HL-60 (cell line): ENCODE results near the gene WDPCP.
"Not testable (repeated sequence)": the region's sequence is repeated elsewhere in the genome, so short reads cannot be mapped to it uniquely, and the experiment has no call there.

Experiments
- DNase-seq, 2 experiments: peaks; one replicate each; pipeline ENCODE4 v3.0.0-alpha.2; 2010 to 2020; ENCODE audit warnings: low read depth in 1 of 2, low spot score in 1 of 2
- H3K27ac ChIP-seq: fragments of 250-450 bp; sonication (Bioruptor Pico); replicated peaks from 2 replicates; pipeline ENCODE4 v1.5.1; 2020; ENCODE audit warnings: mild to moderate bottlenecking, moderate library complexity
- H3K27me3 ChIP-seq: fragments of 250-450 bp; sonication (Bioruptor Pico); 2 replicates; pipeline ENCODE4 v1.5.1; 2021; ENCODE audit warnings: mild to moderate bottlenecking, moderate library complexity; ENCODE audit not compliant: insufficient read depth, poor library complexity, severe bottlenecking
- H3K4me3 ChIP-seq: replicated peaks from 2 replicates; pipeline ENCODE4 v1.5.1; 2011; ENCODE audit warnings: mild to moderate bottlenecking, control low read depth, low read length; ENCODE audit not compliant: insufficient read depth
- GABPA ChIP-seq: IDR thresholded peaks from 2 replicates; pipeline ENCODE4 v1.6.1; 2012; ENCODE audit warnings: low read depth
- POLR2AphosphoS5 ChIP-seq: IDR thresholded peaks from 2 replicates; pipeline ENCODE4 v1.6.1; 2012; ENCODE audit warnings: low read depth
- SPI1 ChIP-seq: IDR thresholded peaks from 2 replicates; pipeline ENCODE4 v1.6.1; 2012; ENCODE audit warnings: low read depth, mild to moderate bottlenecking, borderline replicate concordance
- TF ChIP-seq, protein P1 (sequence below): IDR thresholded peaks from one replicate; pipeline ENCODE4 v1.5.1; 2011; ENCODE audit warnings: low read length, control low read depth, inconsistent platforms; ENCODE audit not compliant: insufficient read depth
- TF ChIP-seq, protein P2 (sequence below): IDR thresholded peaks from 2 replicates; pipeline ENCODE4 v1.6.1; 2012; ENCODE audit warnings: low read depth; ENCODE audit not compliant: insufficient replicate concordance

WDPCP gene

DNA sequence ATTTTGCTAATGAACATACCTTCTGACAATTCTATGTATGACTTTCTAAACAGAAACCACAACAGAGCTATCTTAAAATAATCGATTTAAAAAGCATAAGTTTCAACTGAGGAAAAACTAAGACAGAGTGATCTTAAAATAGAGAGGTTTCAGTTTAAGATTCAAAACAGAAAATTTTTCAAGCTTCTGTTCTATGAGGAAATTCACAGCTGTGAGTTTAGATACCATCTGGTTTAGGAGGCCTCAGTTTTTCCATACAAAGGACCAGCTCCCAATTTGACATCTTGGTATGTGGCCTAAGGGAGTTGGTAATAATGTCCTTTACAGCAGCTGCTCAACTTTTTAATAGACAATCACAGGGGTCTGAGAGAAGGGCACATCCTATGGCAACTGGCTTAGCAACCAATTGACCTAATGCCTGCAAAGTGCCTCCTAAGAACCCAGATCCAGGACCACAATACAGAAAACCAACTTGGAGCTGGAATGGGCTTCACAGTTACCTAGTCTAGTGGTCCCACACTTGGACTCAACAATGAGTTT, 40.2 kb upstream of the WDPCP start:
- H3K4me3 ChIP-seq = no peak overlapping the region
- no peak for TF ChIP-seq GABPA
- TF ChIP-seq, protein P1, sequence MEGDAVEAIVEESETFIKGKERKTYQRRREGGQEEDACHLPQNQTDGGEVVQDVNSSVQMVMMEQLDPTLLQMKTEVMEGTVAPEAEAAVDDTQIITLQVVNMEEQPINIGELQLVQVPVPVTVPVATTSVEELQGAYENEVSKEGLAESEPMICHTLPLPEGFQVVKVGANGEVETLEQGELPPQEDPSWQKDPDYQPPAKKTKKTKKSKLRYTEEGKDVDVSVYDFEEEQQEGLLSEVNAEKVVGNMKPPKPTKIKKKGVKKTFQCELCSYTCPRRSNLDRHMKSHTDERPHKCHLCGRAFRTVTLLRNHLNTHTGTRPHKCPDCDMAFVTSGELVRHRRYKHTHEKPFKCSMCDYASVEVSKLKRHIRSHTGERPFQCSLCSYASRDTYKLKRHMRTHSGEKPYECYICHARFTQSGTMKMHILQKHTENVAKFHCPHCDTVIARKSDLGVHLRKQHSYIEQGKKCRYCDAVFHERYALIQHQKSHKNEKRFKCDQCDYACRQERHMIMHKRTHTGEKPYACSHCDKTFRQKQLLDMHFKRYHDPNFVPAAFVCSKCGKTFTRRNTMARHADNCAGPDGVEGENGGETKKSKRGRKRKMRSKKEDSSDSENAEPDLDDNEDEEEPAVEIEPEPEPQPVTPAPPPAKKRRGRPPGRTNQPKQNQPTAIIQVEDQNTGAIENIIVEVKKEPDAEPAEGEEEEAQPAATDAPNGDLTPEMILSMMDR = no peak
- TF ChIP-seq, protein P2, sequence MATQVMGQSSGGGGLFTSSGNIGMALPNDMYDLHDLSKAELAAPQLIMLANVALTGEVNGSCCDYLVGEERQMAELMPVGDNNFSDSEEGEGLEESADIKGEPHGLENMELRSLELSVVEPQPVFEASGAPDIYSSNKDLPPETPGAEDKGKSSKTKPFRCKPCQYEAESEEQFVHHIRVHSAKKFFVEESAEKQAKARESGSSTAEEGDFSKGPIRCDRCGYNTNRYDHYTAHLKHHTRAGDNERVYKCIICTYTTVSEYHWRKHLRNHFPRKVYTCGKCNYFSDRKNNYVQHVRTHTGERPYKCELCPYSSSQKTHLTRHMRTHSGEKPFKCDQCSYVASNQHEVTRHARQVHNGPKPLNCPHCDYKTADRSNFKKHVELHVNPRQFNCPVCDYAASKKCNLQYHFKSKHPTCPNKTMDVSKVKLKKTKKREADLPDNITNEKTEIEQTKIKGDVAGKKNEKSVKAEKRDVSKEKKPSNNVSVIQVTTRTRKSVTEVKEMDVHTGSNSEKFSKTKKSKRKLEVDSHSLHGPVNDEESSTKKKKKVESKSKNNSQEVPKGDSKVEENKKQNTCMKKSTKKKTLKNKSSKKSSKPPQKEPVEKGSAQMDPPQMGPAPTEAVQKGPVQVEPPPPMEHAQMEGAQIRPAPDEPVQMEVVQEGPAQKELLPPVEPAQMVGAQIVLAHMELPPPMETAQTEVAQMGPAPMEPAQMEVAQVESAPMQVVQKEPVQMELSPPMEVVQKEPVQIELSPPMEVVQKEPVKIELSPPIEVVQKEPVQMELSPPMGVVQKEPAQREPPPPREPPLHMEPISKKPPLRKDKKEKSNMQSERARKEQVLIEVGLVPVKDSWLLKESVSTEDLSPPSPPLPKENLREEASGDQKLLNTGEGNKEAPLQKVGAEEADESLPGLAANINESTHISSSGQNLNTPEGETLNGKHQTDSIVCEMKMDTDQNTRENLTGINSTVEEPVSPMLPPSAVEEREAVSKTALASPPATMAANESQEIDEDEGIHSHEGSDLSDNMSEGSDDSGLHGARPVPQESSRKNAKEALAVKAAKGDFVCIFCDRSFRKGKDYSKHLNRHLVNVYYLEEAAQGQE = no peak
- TF ChIP-seq SPI1 = no peak
- no peak for TF ChIP-seq POLR2AphosphoS5
- no peak overlapping the region for H3K27ac ChIP-seq
- H3K27me3 ChIP-seq = no peaks in the 10 kb centered on the region
- DNase-seq = no peak

DNA sequence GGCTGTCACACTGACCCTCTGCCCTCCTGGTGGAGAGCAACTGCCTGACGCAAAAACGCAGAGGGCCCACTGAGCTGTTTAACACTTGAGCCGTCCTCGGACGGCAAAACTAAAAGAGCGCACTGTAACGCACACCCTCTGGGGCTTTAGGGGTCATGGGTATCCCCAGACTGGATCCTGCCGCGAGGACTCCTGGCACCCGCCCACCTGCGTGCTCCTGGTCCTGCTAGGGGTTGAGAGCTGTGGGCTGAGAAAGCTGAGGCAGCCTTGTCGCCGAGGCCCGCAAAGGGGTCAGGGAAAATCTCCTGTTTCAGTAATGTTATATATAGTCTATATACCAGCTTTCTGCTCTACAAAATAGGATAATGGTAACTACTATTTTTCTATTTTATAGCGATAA, 39.6 kb upstream of the WDPCP start:
- Histone ChIP-seq H3K27me3 (no peaks in the 10 kb centered on the region), H3K4me3 (no peak overlapping the region), H3K27ac (no peak overlapping the region)
- DNase-seq = no peak
- TF ChIP-seq, protein P2 = no peak
- no peak for TF ChIP-seq GABPA
- TF ChIP-seq, protein P1 = no peak
- TF ChIP-seq SPI1 = no peak
- TF ChIP-seq POLR2AphosphoS5 = no peak

DNA sequence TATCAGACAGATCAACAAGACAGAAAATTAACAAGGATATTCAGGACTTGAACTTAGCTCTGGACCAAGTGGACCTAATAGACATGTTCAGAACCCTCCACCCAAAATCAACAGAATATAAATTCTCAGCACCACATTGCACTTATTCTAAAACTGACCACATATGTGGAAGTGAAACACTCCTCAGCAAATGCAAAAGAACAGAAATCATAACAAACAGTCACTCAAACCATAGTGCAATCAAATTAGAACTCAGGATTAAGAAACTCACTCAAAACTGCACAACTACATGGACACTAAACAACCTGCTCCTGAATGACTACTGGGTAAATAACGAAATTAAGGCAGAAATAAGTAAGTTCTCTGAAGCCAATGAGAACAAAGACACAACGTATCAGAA, 35.5 kb upstream of the WDPCP start:
- not testable (repeated sequence) for H3K27ac ChIP-seq, H3K4me3 ChIP-seq, DNase-seq, H3K27me3 ChIP-seq

DNA sequence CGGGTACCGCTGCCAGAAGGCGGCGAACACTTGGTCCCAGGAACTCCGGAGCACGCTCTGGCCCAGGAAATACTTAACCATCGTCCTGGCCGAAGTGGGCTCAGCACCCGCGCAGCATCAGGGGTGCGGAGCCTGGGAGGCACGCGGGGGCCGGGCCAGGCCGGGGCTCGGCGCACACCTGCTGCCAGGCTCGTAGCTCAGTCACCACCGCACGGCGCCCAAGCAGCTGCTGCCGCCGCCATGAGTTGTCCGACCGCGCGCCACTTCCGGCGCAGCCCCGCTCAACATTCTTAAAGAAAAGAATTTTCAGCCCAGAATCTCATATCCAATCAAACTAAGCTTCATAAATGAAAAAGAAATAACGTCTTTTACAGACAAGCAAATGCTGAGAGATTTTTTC, 34.5 kb upstream of the WDPCP start:
- no peak overlapping the region for H3K27ac ChIP-seq
- H3K27me3 ChIP-seq = no peaks in the 10 kb centered on the region
- DNase-seq = no peak
- no peak overlapping the region for H3K4me3 ChIP-seq
- TF ChIP-seq, protein P1 = no peak
- TF ChIP-seq GABPA = no peak
- no peak for TF ChIP-seq SPI1
- no peak for TF ChIP-seq POLR2AphosphoS5
- TF ChIP-seq, protein P2 = no peak
